ENCODE measurements around the gene ATG10. TPM values are rescaled to one million over a fixed set of nuclear protein-coding genes. Genes with fewer than 3 reads are reported as not detected.

ATG10 gene
- total and polyA plus RNA-seq, 2 of the 8 experiments (the other 6 are each of a cell fraction or from before 2014, with no cell fraction given), result 3.7 to 8.8 TPM

DNA sequence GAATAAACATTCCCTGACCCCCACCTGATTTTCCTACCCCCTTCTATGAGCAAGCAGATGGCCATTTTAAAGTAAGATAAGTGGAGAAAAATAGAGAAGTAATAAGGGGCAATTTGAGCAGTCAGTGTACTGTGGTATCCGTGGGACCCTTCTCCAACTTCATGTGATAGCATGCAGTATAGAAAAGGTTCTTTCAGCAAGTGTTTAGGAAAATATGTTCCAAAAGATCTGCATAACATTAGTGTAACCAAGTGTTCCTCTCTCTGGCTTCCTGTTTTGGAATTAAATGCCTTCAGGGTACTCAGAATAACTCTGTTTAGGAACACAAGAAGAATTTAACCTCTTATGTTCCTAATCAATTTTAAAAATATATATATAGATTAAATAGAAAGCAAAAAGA, 134.9 kb downstream of the ATG10 start (continued):
- TF ChIP-seq MAX (IDR thresholded peaks at IDR 0.05) (no peak), TAF1 (IDR thresholded peaks at IDR 0.05; ENCODE audit: low read depth, low read length) (no peak), EP300 (IDR thresholded peaks at IDR 0.05; ENCODE audit: borderline replicate concordance in 1 of 2, low read depth in 2 of 2, low read length in 2 of 2) (no peak), SRF (IDR thresholded peaks at IDR 0.05; ENCODE audit: low read depth, low read length) (no peak)
- TF ChIP-seq, protein P1, sequence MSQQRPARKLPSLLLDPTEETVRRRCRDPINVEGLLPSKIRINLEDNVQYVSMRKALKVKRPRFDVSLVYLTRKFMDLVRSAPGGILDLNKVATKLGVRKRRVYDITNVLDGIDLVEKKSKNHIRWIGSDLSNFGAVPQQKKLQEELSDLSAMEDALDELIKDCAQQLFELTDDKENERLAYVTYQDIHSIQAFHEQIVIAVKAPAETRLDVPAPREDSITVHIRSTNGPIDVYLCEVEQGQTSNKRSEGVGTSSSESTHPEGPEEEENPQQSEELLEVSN (IDR thresholded peaks at IDR 0.05), result no peak

Measured in H1 (cell line).